Suprapubic skin (tissue), 3 donors: ENCODE results near the gene CD248.

Experiments
- CTCF ChIP-seq, 2 donors: fragments of 200-600 bp in 1 of 2; fragments of 450-650 bp in 1 of 2; sonication (generic) in 1 of 2; IDR thresholded peaks; one replicate each; pipeline ENCODE4 v1.5.1; 2016 to 2019; ENCODE audit warnings: antibody characterized with exemption in 2 of 2, mild to moderate bottlenecking in 1 of 2, moderate library complexity in 1 of 2
- EP300 ChIP-seq: sonication (generic); formaldehyde crosslinking; IDR thresholded peaks from one replicate; pipeline ENCODE4 v1.6.1; 2017; ENCODE audit warnings: antibody characterized with exemption

- TF ChIP-seq CTCF (IDR thresholded peaks at IDR 0.05) (no peak), EP300 (no peak)
Measured at GRCh38 chr11:66279092-66279734, 37.6 kb downstream of the CD248 start.
